22Rv1 (cell line): ENCODE results near the gene PUDP.

Experiments used
- ZFX ChIP-seq: fragments of 450-650 bp; IDR thresholded peaks from 2 replicates; pipeline ENCODE4 v1.6.1; 2017; ENCODE audit warnings: antibody characterized with exemption, borderline replicate concordance
- TF ChIP-seq, protein P1 (sequence below): fragments of 450-650 bp; IDR thresholded peaks from 2 replicates; pipeline ENCODE4 v1.5.1; 2017; ENCODE audit warnings: mild to moderate bottlenecking

DNA sequence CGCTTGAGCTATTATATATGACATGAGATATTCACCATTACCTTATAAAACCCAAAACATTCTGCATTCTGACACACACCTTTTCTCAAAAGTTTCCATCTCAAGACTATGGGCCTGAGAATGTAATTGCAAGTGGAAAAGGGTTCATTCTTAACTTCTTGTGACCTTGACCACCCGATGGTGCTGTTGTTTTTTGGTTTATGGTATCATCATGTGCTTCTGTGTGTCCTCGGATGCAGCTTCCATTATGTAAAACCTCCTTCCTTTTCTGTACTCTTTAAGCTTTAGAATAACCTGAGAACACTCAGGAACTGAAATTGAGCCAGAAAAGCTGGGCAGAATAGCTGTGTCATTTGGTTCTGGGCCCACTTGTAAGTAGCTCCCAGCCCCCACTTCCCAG lies 16.2 kb upstream of the PUDP start:
- TF ChIP-seq, protein P1, sequence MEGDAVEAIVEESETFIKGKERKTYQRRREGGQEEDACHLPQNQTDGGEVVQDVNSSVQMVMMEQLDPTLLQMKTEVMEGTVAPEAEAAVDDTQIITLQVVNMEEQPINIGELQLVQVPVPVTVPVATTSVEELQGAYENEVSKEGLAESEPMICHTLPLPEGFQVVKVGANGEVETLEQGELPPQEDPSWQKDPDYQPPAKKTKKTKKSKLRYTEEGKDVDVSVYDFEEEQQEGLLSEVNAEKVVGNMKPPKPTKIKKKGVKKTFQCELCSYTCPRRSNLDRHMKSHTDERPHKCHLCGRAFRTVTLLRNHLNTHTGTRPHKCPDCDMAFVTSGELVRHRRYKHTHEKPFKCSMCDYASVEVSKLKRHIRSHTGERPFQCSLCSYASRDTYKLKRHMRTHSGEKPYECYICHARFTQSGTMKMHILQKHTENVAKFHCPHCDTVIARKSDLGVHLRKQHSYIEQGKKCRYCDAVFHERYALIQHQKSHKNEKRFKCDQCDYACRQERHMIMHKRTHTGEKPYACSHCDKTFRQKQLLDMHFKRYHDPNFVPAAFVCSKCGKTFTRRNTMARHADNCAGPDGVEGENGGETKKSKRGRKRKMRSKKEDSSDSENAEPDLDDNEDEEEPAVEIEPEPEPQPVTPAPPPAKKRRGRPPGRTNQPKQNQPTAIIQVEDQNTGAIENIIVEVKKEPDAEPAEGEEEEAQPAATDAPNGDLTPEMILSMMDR = no peak
- no peak for TF ChIP-seq ZFX
